NCI-H1417 treated with DMSO at 0.1 percent for 48 hours (cell line): Measurements from ENCODE around the gene TXLNA.
"Not testable (repeated sequence)": the region's sequence is repeated elsewhere in the genome, so short reads cannot be mapped to it uniquely, and the experiment has no call there.

Experiments
- DNase-seq: peaks from one replicate; lab custom pipeline; 2025; lab: John Stamatoyannopoulos, UW

TXLNA gene

DNA sequence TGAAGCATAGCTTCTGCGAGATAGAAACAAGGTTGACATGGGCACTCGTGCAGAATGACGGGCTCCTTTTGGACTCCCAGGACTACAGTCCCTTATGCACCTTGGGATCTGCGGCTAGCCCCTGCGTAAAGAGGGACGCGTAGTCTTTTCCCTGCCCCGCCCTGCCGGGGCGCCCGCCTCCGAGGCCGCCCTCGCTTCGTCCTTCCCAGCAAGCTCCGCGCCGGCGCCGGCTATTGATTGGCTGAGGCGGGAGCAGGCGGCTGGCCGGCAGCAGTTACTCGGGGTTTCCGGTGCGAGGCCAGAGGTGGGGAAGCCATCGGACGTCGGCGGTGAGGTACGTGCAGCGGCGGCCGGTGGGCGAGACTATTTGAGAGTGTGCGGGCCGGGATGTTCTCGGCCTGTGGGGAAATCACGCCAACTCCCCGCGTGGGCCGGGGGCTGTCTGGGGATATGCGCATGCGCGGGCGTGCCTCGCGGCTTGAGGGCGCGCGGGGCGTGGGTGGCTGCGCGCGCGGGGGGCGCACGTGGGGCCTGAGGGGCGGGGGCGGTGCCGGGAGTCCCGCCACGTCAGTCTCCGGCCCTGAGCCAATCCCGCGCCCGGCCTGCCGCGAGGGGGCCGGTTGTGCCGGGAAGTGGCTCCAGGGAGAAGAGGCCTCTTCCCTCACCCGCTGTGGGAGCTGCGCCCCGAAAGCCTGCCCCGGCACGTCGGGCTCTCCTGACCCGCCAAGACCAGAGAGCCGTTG lies at the start of gene TXLNA:
Gene TXLNA, plus strand, starts transcription at position 233 of the 743 bp plus-strand sequence. CDS start 671 bp downstream, outside the sequence.
- DNase-seq: peak; percentile 84

- not testable (repeated sequence) for DNase-seq
Observed at GRCh38 chr1:32133950-32134280, 45.6 kb upstream of the TXLNA start.

DNA sequence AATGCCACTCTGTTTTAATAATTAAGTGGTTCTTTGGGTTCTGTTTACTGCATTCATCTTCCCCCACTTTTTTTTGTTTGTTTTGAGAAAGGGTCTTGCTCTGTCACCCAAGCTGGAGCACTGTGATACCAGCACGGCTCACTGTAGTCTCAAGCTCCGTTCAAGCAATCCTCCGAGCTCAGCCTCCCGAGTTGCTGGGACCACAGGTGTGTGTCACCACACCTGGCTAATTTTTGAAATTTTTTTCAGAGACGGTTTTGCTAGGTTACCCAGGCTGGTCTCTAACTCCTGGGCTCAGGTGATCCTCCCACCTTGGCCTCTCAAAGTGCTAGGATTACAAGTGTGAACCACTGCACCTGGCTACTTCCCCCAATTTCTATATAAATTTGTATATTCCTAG lies 42.4 kb upstream of the TXLNA start:
- no peak for DNase-seq

GRCh38 chr1:32138965-32139364 lies 40.5 kb upstream of the TXLNA start:
- DNase-seq: no peak

- peak; percentile 3 for DNase-seq
Observed at GRCh38 chr1:32142446-32143301, 36.8 kb upstream of the TXLNA start.

DNA sequence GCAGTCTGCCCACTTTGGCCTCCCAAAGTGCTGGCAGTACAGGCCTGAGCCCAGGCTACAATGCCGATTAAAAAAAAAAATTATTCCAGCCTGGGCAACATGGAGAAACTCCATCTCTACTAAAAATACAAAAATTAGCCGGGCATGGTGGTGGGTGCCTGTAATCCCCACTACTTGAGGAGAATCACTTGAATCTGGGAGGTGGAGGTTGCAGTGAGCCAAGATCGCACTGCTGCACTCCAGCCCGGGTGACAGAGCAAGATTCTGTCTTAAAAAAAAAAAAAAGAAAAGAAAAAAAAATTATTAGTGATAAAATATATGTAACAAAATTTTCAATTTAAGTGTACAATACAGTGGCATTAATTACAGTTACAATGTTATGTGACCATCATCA lies 36.2 kb upstream of the TXLNA start:
- DNase-seq: not testable (repeated sequence)

DNA sequence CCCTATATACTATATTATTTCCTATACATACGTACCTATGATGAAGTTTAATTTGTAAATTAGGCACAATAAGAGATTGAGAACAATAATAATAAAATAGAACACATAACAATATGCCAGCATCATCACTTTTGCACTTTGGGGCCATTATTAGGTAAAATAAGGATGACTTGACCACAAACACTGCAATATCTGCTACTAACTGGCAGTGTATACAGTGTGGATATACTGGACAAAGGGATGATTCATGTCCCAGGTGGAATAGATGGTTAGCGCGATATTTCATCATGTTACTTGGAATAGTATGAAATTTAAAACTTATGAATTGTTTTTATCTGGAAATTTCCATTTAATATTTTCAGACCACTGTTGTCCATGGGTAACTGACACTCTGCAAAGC lies 35.4 kb upstream of the TXLNA start:
- no peak for DNase-seq

- not testable (repeated sequence) for DNase-seq
Observed at GRCh38 chr1:32147799-32148198, 31.7 kb upstream of the TXLNA start.

GRCh38 chr1:32150847-32151246 lies 28.6 kb upstream of the TXLNA start:
- DNase-seq: no peak

DNA sequence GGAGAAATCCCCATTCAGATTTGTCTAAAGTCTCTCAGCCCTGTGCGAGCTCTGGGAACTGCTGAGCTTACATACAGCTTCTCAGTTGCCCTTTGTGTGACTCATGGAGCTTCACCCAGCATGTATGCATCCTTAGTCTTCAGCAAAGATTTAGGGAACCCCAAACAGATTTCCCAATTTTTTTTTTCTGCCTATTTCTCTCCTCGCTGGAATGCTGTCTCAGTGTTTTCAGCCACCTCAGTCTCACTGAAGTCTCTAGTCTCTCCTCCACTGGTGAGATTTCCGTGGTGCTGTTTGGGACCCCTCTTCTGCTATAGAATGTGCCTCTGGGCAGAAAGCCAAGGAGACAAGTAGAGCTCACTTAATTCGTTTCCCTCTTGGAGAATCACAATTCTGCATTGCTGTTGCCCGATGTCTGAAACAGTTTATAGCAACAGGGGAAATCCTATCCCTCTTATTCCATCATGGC lies 28.1 kb upstream of the TXLNA start:
- no peak for DNase-seq

- no peak for DNase-seq
Observed at GRCh38 chr1:32159189-32159588, 20.3 kb upstream of the TXLNA start.

- no peak for DNase-seq
Observed at GRCh38 chr1:32163405-32163804, 16.1 kb upstream of the TXLNA start.

DNA sequence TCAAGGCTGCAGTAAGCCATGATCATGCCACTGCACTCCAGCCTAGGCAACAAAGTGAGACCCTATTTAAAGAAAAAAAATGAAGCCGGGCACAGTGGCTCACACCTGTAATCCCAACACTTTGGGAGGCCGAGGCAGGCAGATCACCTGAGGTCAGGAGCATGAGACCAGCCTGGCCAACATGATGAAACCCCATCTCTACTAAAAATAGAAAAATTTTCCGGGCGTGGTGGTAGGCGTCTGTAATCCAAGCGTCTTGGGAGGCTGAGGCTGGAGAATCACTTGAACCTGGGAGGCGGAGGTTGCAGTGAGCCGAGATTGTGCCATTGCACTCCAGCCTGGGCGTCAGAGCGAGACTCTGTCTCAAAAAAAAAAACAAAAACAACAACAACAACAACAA lies 13.8 kb upstream of the TXLNA start:
- not testable (repeated sequence) for DNase-seq

DNA sequence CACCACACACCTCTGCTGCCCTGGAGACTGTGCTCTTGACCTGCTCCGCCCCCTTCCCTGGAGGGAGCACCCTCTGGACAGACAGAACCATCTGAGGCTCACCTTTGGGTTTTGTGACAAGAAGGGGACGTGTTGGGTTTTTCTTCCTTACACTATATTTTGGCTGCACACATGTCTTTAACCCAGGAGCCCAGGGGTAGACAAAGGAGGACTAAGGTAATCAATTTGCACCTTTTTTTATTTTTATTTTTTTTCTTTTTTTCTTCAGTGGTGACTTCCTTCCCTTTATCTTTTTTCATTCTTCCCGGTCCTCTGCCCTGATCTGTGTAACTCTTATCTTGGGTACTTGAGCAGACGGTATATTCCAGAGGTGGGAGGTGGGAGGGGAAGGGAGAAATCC lies 8.5 kb upstream of the TXLNA start:
- no peak for DNase-seq

DNA sequence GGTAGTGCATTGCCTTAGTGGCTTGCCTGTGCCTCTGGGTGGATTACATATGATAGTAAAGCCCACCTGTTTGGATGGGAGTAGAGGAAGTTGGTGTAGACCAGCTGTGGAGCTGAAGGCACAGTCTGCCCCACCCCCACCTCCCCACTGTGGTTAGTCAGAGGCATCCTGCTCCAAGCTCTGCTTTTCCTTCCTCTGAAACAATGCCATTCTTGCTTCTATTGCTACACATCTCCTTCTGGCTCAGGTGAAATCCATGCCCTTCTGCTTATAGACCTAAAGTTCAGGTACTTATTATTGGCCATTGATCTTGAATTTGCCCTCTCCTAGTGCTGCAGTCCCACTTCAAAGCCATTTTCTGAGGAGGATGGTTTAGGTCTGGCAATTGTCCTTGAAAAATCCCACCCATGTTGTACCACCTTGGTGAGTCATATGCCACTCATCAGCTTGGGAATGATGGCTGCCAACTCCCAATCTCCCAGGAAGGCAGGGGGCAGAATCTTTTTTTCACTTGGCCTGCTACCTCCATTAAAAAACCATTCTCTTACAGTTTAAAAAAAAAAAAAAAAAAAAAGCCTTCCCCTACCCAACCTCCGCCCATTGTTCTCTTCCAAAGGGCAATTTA lies 6.7 kb upstream of the TXLNA start:
- no peak for DNase-seq

GRCh38 chr1:32178380-32179192 lies 889 bp upstream of the TXLNA start:
- DNase-seq: no peak

- no peak for DNase-seq
Observed at GRCh38 chr1:32179193-32179442, 357 bp upstream of the TXLNA start.

- no peak for DNase-seq
Observed at GRCh38 chr1:32180186-32181060, 948 bp downstream of the TXLNA start.

DNA sequence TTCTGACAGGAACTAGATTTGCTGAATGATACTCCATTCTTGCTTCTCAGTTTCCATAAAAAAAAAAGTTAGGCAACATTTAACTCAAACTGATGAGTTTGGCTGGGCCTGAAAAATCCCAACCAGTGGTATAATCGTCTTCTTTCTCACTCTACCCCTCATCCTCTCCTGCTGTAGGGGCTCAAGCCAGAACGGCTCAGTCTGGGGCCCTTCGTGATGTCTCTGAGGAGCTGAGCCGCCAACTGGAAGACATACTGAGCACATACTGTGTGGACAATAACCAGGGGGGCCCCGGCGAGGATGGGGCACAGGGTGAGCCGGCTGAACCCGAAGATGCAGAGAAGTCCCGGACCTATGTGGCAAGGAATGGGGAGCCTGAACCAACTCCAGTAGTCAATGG lies 1.6 kb downstream of the TXLNA start:
- DNase-seq: no peak

DNA sequence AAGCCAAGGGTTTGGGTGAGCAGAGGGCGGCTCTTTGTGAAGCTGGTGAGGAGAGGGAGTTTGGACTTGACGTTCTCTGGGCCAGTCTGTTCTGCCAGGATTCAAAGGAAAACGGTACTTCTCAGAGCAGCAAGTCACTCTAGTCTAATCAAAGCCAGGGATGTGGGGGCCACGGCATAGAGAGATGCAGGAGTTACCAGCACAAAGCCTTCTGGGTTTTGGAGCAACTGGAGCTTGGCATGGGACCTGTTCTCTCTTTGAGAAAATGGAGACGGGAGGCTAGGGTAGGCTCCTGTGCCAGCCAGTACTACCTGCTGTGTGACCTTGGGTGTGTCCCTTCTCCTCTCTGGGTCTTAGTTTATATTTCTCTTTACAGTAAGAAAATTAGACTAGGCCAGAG lies 2.1 kb downstream of the TXLNA start:
- no peak for DNase-seq

DNA sequence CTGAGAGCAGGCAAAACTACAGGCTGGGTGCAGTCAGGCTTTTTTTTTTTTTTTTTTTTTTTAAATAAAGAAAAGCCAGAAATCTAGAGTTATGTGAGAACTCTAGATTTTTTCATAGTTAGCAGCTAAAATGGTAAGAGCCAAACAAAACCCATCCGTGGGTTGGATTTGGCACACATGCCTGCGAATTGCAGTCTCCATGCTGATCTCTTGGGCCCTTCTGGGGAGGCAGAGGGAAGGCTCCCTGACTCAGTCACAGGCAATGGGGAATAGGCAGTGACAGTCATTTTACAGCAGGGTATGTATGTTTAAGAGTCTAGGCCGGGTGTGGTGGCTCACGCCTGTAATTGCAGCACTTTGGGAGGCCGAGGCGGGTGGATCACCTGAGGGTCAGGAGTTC lies 2.6 kb downstream of the TXLNA start:
- no peak for DNase-seq
